HepG2 (cell line): ENCODE measurements around the gene MUL1.

Experiments used
- ATF3 ChIP-seq: sonication (generic); formaldehyde crosslinking; IDR thresholded peaks from 2 replicates; pipeline ENCODE4 v1.4.0; 2020; ENCODE audit warnings: missing genetic modification reagents
- DR1 ChIP-seq: sonication (generic); formaldehyde crosslinking; IDR thresholded peaks from 2 replicates; pipeline ENCODE4 v1.8.0; 2021; ENCODE audit warnings: mild to moderate bottlenecking, missing genetic modification reagents, inconsistent platforms

GRCh38 chr1:20463502-20463901 is 44.4 kb downstream of the MUL1 start:
- no peak for TF ChIP-seq ATF3
- TF ChIP-seq DR1 = no peak
